GM03348 (cell line): ENCODE data around the gene TXNDC15.
"Not testable (repeated sequence)": the region's sequence is repeated elsewhere in the genome, so short reads cannot be mapped to it uniquely, and the experiment has no call there.

ENCODE experiments used
- DNase-seq: peaks from one replicate; pipeline ENCODE4 v3.0.0; 2012; ENCODE audit warnings: low spot score

TXNDC15 gene

GRCh38 chr5:134878403-134878802, 4.2 kb downstream of the TXNDC15 start:
- no peak for DNase-seq

GRCh38 chr5:134879456-134879855, 5.3 kb downstream of the TXNDC15 start:
- no peak for DNase-seq

GRCh38 chr5:134880937-134881336, 6.8 kb downstream of the TXNDC15 start:
- not testable (repeated sequence) for DNase-seq

- DNase-seq, result not testable (repeated sequence)
These were observed 7.5 kb downstream of the TXNDC15 start for GRCh38 chr5:134881711-134882110.

- DNase-seq, result no peak
These were observed 13.5 kb downstream of the TXNDC15 start for GRCh38 chr5:134887593-134888159.

GRCh38 chr5:134889335-134889734, 15.2 kb downstream of the TXNDC15 start:
- no peak for DNase-seq

- DNase-seq, result no peak
These were observed 17.3 kb downstream of the TXNDC15 start for GRCh38 chr5:134891473-134891872.

GRCh38 chr5:134892282-134892681, 18.1 kb downstream of the TXNDC15 start:
- DNase-seq, result no peak

GRCh38 chr5:134892926-134893325, 18.8 kb downstream of the TXNDC15 start:
- no peak for DNase-seq

GRCh38 chr5:134893748-134894505, 19.8 kb downstream of the TXNDC15 start:
- DNase-seq, result no peak

- DNase-seq, result no peak
These were observed 28.1 kb downstream of the TXNDC15 start for GRCh38 chr5:134902071-134902801.

GRCh38 chr5:134904610-134905245, 30.6 kb downstream of the TXNDC15 start, which contains the start of gene PCBD2:
TSS of gene PCBD2 (plus strand) at chr5:134905131. CDS start at chr5:134905140, 9 bp downstream.
- DNase-seq, result peak; percentile 96

GRCh38 chr5:134905246-134905996, 31.2 kb downstream of the TXNDC15 start:
- peak; percentile 79 for DNase-seq

GRCh38 chr5:134906811-134907210, 32.6 kb downstream of the TXNDC15 start:
- no peak for DNase-seq

GRCh38 chr5:134910752-134911151, 36.6 kb downstream of the TXNDC15 start:
- not testable (repeated sequence) for DNase-seq

GRCh38 chr5:134911285-134912206, 37.4 kb downstream of the TXNDC15 start:
- DNase-seq, result no peak

- DNase-seq, result no peak
These were observed 39.1 kb downstream of the TXNDC15 start for GRCh38 chr5:134913254-134913653.

- DNase-seq, result no peak
These were observed 39.6 kb downstream of the TXNDC15 start for GRCh38 chr5:134913795-134914194.

- DNase-seq, result no peak
These were observed 43.1 kb downstream of the TXNDC15 start for GRCh38 chr5:134917070-134917815.

- DNase-seq, result no peak
These were observed 44.7 kb downstream of the TXNDC15 start for GRCh38 chr5:134918861-134919260.
